NCI-H2107 treated with DMSO at 0.1 percent for 48 hours (cell line): ENCODE measurements around the gene STAT6.
A peak's percentile ranks its signal among the peaks of the same experiment; 100 is the strongest.

Experiments
- DNase-seq: peaks from one replicate; lab custom pipeline; 2025; ENCODE audit not compliant: unreplicated experiment; lab: John Stamatoyannopoulos, UW

Gene STAT6

DNA sequence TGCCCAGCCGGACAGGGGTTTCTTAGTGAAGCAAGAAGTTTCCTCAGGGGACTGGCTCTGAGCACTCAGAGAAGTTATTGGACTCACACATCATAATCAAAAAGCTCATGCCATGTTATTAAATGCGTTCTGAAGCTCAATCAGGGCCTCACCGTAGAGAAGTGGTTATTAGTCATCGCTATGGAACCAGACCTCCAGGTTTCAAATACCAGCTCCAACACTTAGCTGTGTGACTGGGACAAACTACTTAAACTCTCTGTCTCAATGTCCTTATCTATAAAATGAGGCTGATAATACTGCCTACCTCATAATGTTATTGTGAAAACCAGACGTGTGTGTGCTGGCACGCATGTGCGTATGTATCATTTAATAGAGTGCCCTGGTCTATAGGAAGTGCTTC lies 7.3 kb downstream of the STAT6 start:
- no peak for DNase-seq

DNA sequence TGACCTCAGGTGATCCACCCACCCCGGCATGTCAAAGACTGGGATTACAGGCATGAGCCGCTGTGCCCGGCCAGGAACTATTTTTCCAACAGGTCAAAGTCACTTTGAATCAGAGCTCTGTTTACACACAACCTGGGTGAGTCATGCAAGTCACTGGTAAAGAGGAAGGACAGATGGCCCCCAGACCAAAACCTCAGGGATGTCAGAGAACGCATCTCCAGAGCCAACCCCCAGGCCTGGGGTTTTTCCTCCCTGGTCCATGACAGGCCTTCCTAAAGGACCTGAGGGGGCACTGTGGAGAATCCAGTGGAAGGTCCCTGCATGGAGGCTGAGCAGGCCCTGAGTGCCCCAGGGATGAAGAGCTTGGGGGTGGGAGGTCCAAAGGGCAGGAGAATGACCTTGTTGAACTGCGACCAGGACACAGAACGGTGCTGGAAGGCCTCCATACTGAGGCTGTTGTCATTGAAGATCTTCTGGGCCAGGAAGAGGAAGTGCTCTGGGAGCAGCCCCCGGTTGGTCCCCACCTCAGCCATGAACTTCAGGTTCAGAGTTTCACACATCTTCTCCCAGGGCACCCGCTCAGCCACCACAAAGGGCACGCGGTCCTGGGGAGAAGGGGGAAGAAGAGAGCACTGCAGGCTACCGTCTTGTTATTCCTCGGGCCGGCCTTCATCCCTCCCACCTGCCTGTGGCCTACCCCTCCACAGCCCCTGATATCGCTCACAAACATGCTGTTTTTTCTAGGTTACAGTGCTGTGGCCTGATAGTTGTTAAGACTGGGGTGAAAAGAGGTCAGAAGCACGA lies 9.1 kb downstream of the STAT6 start:
- no peak for DNase-seq

DNA sequence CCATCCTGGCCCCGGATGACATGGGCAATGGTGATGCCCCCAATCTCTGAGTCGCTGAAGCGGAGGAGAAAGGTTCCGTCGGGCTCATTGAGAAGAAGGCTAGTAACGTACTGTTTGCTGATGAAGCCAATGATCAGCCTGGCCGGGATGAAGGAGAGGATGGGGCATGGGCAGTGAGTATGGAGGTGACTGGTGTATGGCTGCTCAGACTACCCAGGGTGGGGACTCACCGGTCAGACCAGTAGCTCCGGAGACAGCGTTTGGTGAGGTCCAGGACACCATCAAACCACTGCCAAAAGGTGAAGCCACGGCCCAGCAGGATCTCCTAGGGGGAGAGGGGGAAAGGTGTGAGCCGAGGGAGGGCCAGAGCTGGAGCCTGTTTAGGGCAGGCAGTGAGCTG lies 11.4 kb downstream of the STAT6 start:
- no peak for DNase-seq

DNA sequence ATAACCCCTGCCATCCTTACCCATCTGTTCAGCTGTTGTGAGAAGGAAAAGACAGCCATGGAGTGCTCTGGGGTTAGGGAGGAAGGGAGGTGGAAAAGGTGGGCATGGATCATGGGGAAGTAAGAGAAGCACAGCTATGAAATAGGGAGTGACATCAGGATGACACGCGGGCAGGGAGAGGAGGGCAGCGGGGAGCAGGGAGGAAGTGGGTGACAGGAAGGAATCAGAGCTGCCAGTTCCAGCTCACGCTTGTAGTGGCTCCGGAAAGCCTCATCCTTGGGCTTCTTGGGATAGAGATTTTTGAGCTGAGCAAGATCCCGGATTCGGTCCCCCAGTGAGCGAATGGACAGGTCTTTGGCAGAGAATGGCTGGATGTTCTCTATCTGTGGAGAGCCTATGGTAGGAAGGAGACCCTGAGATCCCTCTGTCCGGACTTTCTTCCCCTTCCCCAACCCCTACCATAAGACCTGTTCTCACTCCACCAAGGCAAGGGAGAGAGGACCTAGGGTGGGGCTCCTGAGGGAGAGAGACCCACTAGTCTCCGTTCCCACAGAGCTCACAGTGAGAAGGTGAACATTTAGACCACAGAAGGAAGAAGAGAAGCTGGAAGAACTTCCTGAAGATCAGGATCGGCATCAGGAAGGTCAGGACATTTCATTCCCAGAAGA lies 12.0 kb downstream of the STAT6 start:
- DNase-seq, result no peak

DNA sequence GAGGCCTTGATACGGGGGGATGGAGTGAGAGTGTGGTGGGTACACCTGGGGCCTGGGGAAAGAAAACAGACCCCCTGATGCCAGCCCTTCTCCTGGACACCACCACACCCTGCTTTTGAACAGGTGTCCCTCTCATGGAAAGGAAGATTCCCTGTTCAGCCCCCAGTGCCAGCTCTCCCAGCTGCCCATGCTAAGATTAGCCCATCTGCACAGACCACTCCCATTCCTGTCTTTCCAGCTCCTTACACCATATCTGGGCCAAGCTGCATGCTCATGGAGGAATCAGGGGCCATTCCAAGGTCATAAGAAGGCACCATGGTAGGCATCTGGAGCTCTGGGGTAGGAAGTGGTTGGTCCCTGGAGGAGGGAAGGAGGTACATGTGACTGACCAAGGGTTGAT lies 12.6 kb downstream of the STAT6 start:
- DNase-seq, result no peak

DNA sequence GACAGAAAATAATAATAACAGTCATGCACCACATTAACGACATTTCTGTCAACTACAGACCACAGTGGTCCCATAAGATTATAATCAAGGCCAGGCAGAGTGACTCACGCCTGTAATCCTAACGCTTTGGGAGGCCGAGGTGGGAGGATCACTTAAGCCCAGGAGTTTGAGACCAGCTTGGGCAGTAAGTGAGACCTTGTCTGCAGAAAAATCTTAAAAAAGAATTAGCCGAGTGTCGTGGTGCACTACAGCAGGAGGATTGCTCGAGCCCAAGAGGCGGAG lies 13.7 kb downstream of the STAT6 start:
- DNase-seq, result no peak

DNA sequence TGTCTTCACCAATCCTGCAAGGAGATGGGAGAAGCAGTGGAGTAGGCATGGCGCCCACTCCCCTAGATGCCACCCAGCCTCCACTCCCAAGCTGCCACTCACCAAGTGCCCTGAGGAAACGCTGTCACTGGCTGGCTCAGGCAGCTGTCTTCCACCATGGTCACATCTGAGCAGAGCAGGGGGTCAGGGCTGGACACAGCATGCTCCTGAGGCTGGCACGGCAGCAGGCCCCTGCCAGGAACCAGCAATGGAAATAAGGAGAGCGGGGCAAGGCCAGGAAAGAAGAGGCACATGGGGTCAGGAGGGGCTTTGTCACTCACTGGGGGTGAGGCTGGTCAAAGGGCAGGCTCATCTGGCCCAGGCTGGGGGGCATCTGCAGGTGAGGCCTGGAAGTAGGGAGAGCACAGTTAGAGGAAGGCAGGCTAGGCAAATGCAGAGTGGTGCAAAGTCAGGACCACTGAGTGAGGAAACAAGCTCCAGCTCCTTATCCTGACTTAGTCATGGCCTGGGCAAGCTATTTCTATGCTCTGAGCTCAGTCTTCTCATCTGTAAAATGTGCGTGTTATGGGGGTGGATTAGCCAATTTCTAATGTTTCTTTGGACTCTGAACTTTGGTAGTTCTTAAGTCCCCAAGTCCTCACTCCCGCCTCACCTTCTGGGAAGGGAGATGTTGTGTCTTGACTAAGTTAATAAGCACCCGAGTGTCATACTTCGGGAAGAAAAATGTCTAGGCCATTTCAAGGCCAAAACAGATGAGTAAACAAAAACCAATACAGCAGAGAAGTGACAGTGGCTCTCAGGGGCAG lies 14.2 kb downstream of the STAT6 start:
- DNase-seq, result no peak

DNA sequence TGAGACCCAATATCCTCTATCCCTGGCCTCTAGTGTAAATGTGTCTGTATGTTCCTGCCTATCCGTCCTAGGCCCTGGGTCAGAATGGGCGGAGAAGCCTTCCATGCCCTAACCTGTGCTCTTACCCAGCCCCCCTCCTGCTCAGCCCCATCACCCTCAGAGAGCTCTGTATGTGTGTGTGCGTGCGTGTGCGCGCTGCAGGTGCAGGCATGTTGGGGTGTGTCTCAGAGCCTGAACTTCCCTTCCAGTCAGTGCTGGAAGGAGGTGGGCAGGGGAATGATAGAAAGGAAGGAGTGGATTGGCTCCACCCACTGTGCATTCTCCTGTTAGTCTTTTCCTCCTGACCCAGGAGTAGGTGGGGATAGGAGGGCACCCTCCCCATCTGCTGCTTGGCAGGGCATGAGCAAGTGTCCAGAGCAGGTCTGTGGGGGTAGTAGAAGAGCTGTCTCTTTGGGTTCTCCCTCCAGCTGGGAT lies 15.0 kb downstream of the STAT6 start:
- DNase-seq, result peak; percentile 14

DNA sequence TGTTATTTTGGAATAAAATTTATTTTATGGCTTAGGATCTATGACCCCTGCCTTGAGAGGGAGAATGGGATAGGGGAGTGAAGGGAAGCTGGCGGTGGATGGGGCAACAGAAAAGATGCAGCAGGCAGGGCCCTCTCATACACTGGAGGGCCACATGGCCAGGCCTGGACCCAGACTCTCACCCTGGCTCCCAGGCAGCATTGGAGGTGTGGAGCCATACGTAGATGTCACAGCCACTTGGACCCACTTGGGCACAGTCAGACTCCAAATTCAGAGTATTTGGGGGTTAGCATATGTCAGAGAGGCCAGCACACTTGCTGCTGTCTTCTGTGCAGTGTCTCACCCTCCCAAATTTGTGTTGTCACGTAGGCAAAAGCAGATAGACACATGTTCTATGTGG lies 15.7 kb downstream of the STAT6 start:
- DNase-seq, result no peak

DNA sequence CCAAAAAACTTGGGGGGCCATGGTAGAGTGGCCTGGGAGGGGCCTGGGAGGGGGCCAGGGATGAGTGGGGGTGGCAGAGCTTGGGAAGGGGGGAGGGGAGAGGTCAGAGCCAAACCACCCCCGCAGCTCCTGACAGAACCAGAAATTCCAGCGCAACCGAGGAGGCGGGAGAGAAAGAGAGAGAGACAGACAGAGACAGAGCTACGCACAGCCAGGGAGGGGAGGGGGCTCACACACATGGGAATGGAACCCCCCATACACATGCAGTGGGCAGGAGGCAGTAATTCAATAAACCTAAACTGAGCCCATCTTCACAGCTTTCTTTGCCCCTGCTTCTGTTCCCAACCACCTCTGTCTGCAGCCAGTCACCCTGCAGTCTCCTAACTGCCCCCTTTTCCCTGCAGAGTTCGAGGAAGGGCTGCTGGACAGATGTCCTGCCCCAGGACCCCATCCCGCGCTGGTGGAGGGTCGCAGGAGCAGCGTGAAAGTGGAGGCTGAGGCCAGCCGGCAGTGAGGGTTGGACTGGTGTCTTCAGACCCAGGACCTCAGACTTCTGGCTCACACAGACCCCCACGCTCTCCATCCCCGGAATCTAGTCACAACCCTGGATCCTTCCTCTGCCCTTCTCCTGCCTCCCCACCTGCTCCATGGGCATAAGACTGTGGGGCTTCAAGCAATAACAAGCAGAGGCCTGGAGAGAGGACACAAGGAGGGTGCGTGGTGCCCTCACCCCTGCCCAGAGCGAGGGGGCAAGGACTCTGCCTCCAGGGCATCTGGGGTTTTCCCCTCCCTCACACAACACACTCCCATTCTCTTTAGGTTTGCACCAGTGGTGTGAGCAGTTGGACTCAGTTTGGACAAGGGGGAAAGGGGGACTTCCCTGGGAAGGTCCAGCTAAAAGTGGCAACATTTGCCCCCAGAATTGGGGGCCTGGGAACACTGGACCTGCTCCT lies 16.7 kb downstream of the STAT6 start:
- DNase-seq, result no peak

DNA sequence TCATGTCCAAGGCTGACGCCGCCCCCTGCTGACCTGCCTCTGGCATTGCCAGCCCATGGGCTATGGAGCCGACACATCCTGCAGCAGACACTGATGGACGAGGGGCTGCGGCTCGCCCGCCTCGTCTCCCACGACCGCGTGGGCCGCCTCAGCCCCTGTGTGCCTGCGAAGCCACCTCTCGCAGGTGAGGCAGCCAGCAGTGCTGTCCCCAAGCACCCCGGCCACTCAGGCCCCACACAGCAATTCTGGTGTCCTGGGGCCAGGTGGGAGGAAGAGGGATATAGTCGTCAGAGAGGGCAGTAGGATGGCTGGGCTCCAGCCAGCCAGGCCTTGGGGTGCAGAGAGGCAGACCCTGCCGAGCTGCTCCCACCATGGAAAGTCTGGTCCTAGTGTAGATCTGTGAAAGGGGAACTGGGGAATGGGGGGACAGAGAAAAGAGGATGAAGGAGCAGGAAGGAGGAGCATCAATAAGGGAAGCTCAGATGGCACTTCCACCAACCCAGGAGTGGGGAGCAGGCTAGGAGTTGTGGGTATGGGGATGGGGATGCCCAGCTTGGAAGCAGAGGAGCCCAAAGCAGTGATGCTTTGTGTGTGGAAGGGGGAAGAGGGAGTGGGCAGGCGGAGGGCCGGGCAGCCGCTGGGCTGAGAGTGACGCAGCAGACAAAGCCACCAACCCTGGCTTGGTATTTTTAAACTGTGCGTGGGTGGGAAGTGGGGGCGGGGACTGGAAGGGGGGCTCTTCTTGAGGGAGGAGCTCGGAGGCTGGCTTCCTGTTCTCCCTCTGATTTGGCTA lies 17.6 kb downstream of the STAT6 start:
- DNase-seq, result no peak

DNA sequence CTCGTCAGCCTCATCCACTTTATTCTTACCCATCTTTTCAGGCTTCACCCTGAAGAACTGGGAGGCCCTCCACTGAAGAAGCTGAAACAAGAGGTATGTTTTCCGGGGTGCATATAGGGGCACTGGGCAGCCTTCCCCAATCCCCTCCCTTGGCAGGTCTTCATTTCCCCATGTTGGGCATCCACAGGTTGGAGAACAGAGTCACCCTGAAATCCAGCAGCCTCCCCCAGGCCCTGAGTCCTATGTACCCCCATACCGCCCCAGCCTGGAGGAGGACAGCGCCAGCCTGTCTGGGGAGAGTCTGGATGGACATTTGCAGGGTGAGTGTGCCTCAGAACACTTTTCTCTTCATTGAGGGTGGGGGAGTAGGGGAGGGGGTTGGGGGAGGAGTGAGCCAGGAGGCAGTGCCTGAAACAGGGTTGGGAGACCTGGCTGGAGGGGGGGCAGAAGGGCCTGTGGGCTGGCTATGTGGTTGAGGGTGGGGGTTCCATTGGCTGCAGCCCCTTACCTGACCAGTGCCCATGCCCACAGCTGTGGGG lies 18.2 kb downstream of the STAT6 start:
- no peak for DNase-seq

DNA sequence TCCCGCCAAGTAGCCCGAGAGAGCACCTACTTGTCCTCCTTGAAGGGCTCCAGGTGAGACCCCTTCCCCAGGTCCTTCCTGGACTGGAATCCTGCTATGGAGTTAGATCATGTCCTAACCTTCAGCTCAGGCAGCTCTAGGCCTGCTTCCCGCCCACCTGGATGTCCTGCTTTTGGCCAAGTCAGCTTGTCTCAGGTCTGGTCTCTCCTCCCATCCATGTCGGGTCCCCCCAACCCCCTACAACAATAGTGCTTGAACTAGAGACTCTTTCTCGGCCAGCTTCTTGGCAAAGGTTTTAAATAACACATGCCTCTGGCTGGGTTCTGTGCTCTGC lies 18.7 kb downstream of the STAT6 start:
- no peak for DNase-seq

DNA sequence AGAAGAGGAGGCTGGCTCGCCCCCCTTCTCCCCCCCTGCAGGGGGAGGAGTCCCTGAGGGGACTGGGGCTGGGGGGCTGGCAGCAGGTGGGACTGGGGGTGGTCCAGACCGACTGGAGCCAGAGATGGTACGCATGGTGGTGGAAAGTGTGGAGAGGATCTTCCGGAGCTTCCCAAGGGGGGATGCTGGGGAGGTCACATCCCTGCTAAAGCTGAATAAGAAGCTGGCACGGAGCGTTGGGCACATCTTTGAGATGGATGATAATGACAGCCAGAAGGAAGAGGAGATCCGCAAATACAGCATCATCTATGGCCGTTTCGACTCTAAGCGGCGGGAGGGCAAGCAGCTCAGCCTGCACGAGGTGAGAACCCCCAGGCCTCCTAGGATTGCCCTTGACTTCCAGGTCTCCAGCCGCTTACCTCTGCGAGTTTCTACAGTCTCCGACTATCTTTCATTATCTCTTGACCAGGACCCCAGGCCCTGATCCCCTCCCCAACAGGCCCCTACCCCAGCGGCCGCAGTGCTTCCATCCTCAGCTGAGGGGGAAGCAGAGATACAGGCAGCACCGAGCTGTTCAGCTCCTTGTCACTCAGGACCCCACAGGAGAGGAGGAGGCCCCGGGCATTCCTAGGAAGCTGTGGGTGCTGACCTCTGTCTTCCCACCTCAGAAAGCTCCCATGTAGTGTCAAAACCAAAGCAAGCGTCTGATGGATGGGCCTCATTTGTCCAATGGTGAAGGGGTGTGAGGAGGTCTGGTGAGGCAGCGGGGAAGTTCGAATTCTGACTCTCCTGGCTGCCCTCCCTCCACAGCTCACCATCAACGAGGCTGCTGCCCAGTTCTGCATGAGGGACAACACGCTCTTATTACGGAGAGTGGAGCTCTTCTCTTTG lies 19.3 kb downstream of the STAT6 start:
- DNase-seq, result no peak

DNA sequence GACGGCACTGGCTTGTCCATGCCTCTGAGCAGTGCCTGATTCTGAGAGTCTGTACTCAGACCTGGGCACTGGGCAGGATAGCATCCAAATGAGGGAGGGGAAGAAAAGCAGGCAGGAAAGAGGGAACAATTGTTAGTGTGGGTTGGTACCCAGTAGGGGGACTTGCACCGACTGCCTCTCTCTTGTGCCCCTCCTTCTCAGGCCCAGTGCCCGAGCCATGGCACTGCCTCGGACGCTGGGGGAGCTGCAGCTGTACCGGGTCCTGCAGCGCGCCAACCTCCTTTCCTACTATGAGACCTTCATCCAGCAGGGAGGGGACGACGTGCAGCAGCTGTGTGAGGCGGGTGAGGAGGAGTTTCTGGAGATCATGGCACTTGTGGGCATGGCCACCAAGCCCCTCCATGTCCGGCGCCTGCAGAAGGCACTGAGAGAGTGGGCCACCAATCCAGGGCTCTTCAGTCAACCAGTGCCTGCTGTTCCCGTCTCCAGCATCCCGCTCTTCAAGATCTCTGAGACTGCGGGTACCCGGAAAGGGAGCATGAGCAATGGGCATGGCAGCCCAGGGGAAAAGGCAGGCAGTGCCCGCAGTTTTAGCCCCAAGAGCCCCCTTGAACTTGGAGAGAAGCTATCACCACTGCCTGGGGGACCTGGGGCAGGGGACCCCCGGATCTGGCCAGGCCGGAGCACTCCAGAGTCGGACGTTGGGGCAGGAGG lies 20.1 kb downstream of the STAT6 start:
- DNase-seq, result no peak

DNA sequence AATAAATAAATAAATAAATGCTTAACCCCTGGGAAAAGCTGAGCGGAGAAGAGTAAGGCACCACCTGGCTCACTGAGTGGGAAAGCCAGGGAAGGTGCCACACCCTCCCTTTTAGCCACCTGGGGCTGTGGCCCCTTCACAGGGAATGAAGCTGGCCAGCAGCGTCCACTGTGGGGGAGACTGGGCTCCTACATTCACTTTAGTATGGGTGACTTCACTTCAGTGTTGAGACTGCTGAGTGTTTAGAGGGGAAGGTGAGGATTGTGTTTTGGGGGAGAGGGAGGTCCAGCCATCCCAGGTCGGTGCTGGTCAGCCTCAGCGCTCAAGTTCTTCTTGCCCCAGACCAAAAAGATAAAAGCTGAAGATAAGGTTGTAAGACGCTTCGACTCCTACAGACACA lies 20.7 kb downstream of the STAT6 start:
- DNase-seq, result no peak

DNA sequence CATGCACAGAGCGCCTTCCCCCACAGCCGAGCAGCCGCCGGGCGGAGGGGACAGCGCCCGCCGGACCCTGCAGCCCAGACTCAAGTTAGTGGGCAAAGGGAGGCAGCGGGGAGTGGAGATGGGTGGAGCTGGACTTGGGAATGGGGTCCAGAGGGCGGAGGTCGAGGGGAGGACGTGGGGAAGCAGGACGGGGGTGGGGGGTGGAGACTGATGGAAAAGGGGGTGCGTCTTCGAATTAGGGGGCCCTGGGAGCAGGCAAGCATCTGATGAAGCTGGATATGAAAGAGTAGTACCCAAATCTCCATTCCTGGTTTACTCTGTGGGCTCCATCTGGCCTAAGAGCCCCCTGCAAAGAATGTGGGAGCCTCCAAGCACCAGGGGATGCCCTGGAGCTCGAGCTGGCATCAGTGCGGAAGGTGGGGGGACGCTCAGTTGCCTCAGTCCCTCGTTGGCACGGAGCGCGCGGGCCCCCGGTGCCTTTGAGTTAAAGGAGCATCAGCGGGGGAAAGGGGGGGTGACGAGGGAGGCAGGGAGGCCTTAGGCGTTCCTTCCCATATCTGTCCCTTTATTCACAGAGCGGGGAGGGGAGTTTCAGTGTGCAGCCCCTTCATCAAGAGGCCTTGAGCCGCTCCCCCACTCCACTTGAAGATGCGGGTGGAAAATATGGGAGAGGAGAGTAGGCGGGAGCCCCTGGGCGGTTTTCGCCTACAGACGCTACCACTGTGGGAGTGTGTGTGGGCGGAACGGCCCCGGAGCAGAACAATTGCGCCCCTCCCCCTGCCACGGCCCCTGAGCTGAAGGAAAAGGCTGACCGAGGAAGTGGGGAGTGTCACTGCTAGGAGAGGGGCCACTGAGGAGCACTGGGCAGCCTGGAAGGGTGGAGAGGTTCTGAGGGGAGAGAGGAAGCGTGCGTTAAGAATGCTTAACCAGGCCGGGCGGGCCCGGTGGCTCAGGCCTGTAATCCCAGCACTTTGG lies 21.6 kb downstream of the STAT6 start:
- no peak for DNase-seq
